HCEC 1CT (cell line): ENCODE results near the gene HABP4.

ENCODE experiments used
- DNase-seq: peaks from one replicate; pipeline ENCODE4 v3.0.0-alpha.2; 2017

HABP4 gene

GRCh38 chr9:96524764-96525163 lies 74.8 kb downstream of the HABP4 start:
- no peak for DNase-seq

- no peak for DNase-seq
Measured at GRCh38 chr9:96532173-96532572, 82.2 kb downstream of the HABP4 start.

- no peak for DNase-seq
Measured at GRCh38 chr9:96540106-96540505, 90.1 kb downstream of the HABP4 start.
